NOMO-1 (cell line): Measurements from ENCODE around the gene LACRT.
"Not testable (repeated sequence)": the region's sequence is repeated elsewhere in the genome, so short reads cannot be mapped to it uniquely, and the experiment has no call there.

ENCODE experiments used
- DNase-seq, 2 experiments: peaks; one replicate each; lab custom pipeline; 2025; ENCODE audit not compliant: unreplicated experiment in 2 of 2; lab: John Stamatoyannopoulos, UW

LACRT gene

GRCh38 chr12:54641089-54641488 lies 6.4 kb upstream of the LACRT start:
- DNase-seq = no peak

GRCh38 chr12:54639112-54639511 lies 4.4 kb upstream of the LACRT start:
- not testable (repeated sequence) for DNase-seq

GRCh38 chr12:54631988-54632728 lies 2.5 kb downstream of the LACRT start:
- DNase-seq = no peak

GRCh38 chr12:54631551-54631950 lies 3.1 kb downstream of the LACRT start:
- no peak for DNase-seq

GRCh38 chr12:54629925-54630324 lies 4.8 kb downstream of the LACRT start:
- no peak for DNase-seq

GRCh38 chr12:54628186-54628846 lies 6.4 kb downstream of the LACRT start:
- DNase-seq = no peak

- no peak for DNase-seq
These were observed 7.4 kb downstream of the LACRT start for GRCh38 chr12:54627304-54627703.

GRCh38 chr12:54625598-54625997 lies 9.1 kb downstream of the LACRT start:
- DNase-seq = no peak

GRCh38 chr12:54624315-54625279 lies 10.1 kb downstream of the LACRT start:
- no peak for DNase-seq

- DNase-seq = no peak
These were observed 12.1 kb downstream of the LACRT start for GRCh38 chr12:54622463-54623183.

GRCh38 chr12:54616933-54617680 lies 17.6 kb downstream of the LACRT start:
- DNase-seq = peak; percentile 70 to 84

- no peak for DNase-seq
These were observed 22.4 kb downstream of the LACRT start for GRCh38 chr12:54612225-54612750.

GRCh38 chr12:54611715-54612149 lies 23.0 kb downstream of the LACRT start:
- no peak for DNase-seq

GRCh38 chr12:54608769-54609168 lies 25.9 kb downstream of the LACRT start:
- no peak for DNase-seq

GRCh38 chr12:54608156-54608555 lies 26.5 kb downstream of the LACRT start:
- no peak for DNase-seq

- DNase-seq = no peak
These were observed 28.1 kb downstream of the LACRT start for GRCh38 chr12:54606556-54606955.

GRCh38 chr12:54605138-54605970 lies 29.3 kb downstream of the LACRT start:
- DNase-seq = no peak

- DNase-seq = no peak
These were observed 30.3 kb downstream of the LACRT start for GRCh38 chr12:54604436-54604835.

- no peak for DNase-seq
These were observed 30.8 kb downstream of the LACRT start for GRCh38 chr12:54603872-54604271.
